Pons (tissue), 1 donor: ENCODE data around the gene CLASP1.
A peak's percentile ranks its signal among the peaks of the same experiment; 100 is the strongest.
"Not testable (repeated sequence)": the region's sequence is repeated elsewhere in the genome, so short reads cannot be mapped to it uniquely, and the experiment has no call there.

Experiments
- DNase-seq: peaks from one replicate; pipeline ENCODE4 v3.0.0-alpha.2; 2016; ENCODE audit warnings: low spot score

The CLASP1 gene

GRCh38 chr2:121617042-121617599 is 32.1 kb downstream of the CLASP1 start:
- no peak for DNase-seq

- no peak for DNase-seq
Measured at GRCh38 chr2:121613774-121614173, 35.5 kb downstream of the CLASP1 start.

GRCh38 chr2:121613152-121613551 is 36.1 kb downstream of the CLASP1 start:
- DNase-seq, result no peak

GRCh38 chr2:121611730-121612705 is 37.2 kb downstream of the CLASP1 start:
- DNase-seq, result no peak

GRCh38 chr2:121611048-121611649 is 38.1 kb downstream of the CLASP1 start:
- not testable (repeated sequence) for DNase-seq

GRCh38 chr2:121610487-121610874 is 38.8 kb downstream of the CLASP1 start:
- DNase-seq, result not testable (repeated sequence)

- no peak for DNase-seq
Measured at GRCh38 chr2:121608967-121609366, 40.3 kb downstream of the CLASP1 start.

GRCh38 chr2:121608367-121608766 is 40.9 kb downstream of the CLASP1 start:
- no peak for DNase-seq

GRCh38 chr2:121605820-121606733 is 43.2 kb downstream of the CLASP1 start:
- peak; percentile 52 for DNase-seq

GRCh38 chr2:121603185-121603584 is 46.1 kb downstream of the CLASP1 start:
- no peak for DNase-seq

- no peak for DNase-seq
Measured at GRCh38 chr2:121599963-121600651, 49.2 kb downstream of the CLASP1 start.

GRCh38 chr2:121598087-121598486 is 51.2 kb downstream of the CLASP1 start:
- no peak for DNase-seq

- peak; percentile 75 for DNase-seq
Measured at GRCh38 chr2:121596221-121597080, 52.8 kb downstream of the CLASP1 start.

- no peak for DNase-seq
Measured at GRCh38 chr2:121595012-121595891, 54.0 kb downstream of the CLASP1 start.

- no peak for DNase-seq
Measured at GRCh38 chr2:121591199-121591598, 58.1 kb downstream of the CLASP1 start.

- DNase-seq, result no peak
Measured at GRCh38 chr2:121588357-121588756, 60.9 kb downstream of the CLASP1 start.

- no peak for DNase-seq
Measured at GRCh38 chr2:121587131-121587530, 62.1 kb downstream of the CLASP1 start.

- no peak for DNase-seq
Measured at GRCh38 chr2:121584741-121585140, 64.5 kb downstream of the CLASP1 start.

- no peak for DNase-seq
Measured at GRCh38 chr2:121583555-121583954, 65.7 kb downstream of the CLASP1 start.
